ENCODE measurements around the gene CENPU.
"Not testable (repeated sequence)": the region's sequence is repeated elsewhere in the genome, so short reads cannot be mapped to it uniquely, and the experiment has no call there.

Gene CENPU

GRCh38 chr4:184733654-184734524 lies at the start of gene CENPU:
CENPU (minus strand) TSS chr4:184734096; CDS start chr4:184734062, 34 bp downstream.
- peak; percentile 98 for DNase-seq (ENCODE audit: low read depth)
- TF ChIP-seq CTCF (conservative IDR thresholded peaks at IDR 0.05; ENCODE audit: low read length) = no peak
- H3K4me3 ChIP-seq (ENCODE audit: low read length) = peak within 1 kb of the TSS; percentile 92

GRCh38 chr4:184782731-184783373 lies 49.0 kb upstream of the CENPU start:
- H3K4me3 ChIP-seq (ENCODE audit: low read length) = no peak overlapping the region
- no peak for TF ChIP-seq CTCF (conservative IDR thresholded peaks at IDR 0.05; ENCODE audit: low read length)
- DNase-seq (ENCODE audit: low read depth) = no peak

GRCh38 chr4:184779160-184779559 lies 45.3 kb upstream of the CENPU start:
- not testable (repeated sequence) for DNase-seq (ENCODE audit: low read depth); H3K4me3 ChIP-seq (ENCODE audit: low read length)

- no peak for DNase-seq (ENCODE audit: low read depth)
- no peak for TF ChIP-seq CTCF (conservative IDR thresholded peaks at IDR 0.05; ENCODE audit: low read length)
- no peak overlapping the region for H3K4me3 ChIP-seq (ENCODE audit: low read length)
Measured at GRCh38 chr4:184778325-184778724, 44.4 kb upstream of the CENPU start.

GRCh38 chr4:184776821-184777220 lies 42.9 kb upstream of the CENPU start:
- no peak for DNase-seq (ENCODE audit: low read depth)
- no peak overlapping the region for H3K4me3 ChIP-seq (ENCODE audit: low read length)
- no peak for TF ChIP-seq CTCF (conservative IDR thresholded peaks at IDR 0.05; ENCODE audit: low read length)

GRCh38 chr4:184775854-184776555 lies 42.1 kb upstream of the CENPU start:
- no peak overlapping the region for H3K4me3 ChIP-seq (ENCODE audit: low read length)
- no peak for TF ChIP-seq CTCF (conservative IDR thresholded peaks at IDR 0.05; ENCODE audit: low read length)
- DNase-seq (ENCODE audit: low read depth) = no peak

GRCh38 chr4:184774152-184774551 lies 40.3 kb upstream of the CENPU start:
- TF ChIP-seq CTCF (conservative IDR thresholded peaks at IDR 0.05; ENCODE audit: low read length) = no peak
- H3K4me3 ChIP-seq (ENCODE audit: low read length) = no peak overlapping the region
- no peak for DNase-seq (ENCODE audit: low read depth)

All from AG10803 (cell line).